ENCODE data around the gene PLCH2.
"Not testable (repeated sequence)": the region's sequence is repeated elsewhere in the genome, so short reads cannot be mapped to it uniquely, and the experiment has no call there.

PLCH2 gene

GRCh38 chr1:2552189-2552588 is 76.1 kb downstream of the PLCH2 start:
- Histone ChIP-seq H3K4me2 (ENCODE audit: low read depth, low read length, poor library complexity, severe bottlenecking) (no peak overlapping the region), H4K20me1 (ENCODE audit: low read depth, low read length) (no peaks in the 10 kb centered on the region), H3F3A (ENCODE audit: insufficient read depth) (no peaks in the 10 kb centered on the region), H2AFZ (ENCODE audit: low read depth, low read length, severe bottlenecking) (no peak overlapping the region), H3K9me3 (ENCODE audit: insufficient read depth, low read length) (no peaks in the 10 kb centered on the region), H3K36me3 (ENCODE audit: low read length) (no peaks in the 10 kb centered on the region), H3K27me3 (ENCODE audit: low read length) (no peaks in the 10 kb centered on the region), H3K79me2 (ENCODE audit: insufficient read depth, low read length) (no peaks in the 10 kb centered on the region), H3K9ac (ENCODE audit: low read length) (no peak overlapping the region), H3K9me2 (replicated peaks; ENCODE audit: insufficient read depth, low read length) (no peaks in the 10 kb centered on the region), H3K27ac (ENCODE audit: low read depth, low read length) (no peak overlapping the region), H3K4me3 (ENCODE audit: insufficient read depth, low read length, poor library complexity, severe bottlenecking) (no peak overlapping the region)
- no peak for TF ChIP-seq CTCF (IDR thresholded peaks at IDR 0.05; ENCODE audit: insufficient read depth, low read length, poor library complexity, severe bottlenecking)
- TF ChIP-seq EZH2phosphoT487 (conservative IDR thresholded peaks at IDR 0.05; ENCODE audit: low read length), result no peak

- H3K4me2 ChIP-seq (ENCODE audit: low read depth, low read length, poor library complexity, severe bottlenecking); H3F3A ChIP-seq (ENCODE audit: insufficient read depth); H3K27me3 ChIP-seq (ENCODE audit: low read length); H3K9me2 ChIP-seq (replicated peaks; ENCODE audit: insufficient read depth, low read length); H3K27ac ChIP-seq (ENCODE audit: low read depth, low read length); H3K9ac ChIP-seq (ENCODE audit: low read length); H2AFZ ChIP-seq (ENCODE audit: low read depth, low read length, severe bottlenecking); H3K36me3 ChIP-seq (ENCODE audit: low read length); H3K4me3 ChIP-seq (ENCODE audit: insufficient read depth, low read length, poor library complexity, severe bottlenecking); H3K9me3 ChIP-seq (ENCODE audit: insufficient read depth, low read length); H3K79me2 ChIP-seq (ENCODE audit: insufficient read depth, low read length); H4K20me1 ChIP-seq (ENCODE audit: low read depth, low read length): not testable (repeated sequence)
These were observed 77.0 kb downstream of the PLCH2 start for GRCh38 chr1:2553076-2553475.

- H2AFZ ChIP-seq (ENCODE audit: low read depth, low read length, severe bottlenecking), result no peak overlapping the region
- H4K20me1 ChIP-seq (ENCODE audit: low read depth, low read length), result no peaks in the 10 kb centered on the region
- no peak overlapping the region for H3K27ac ChIP-seq (ENCODE audit: low read depth, low read length)
- no peak overlapping the region for H3K9ac ChIP-seq (ENCODE audit: low read length)
- no peaks in the 10 kb centered on the region for H3K27me3 ChIP-seq (ENCODE audit: low read length)
- no peaks in the 10 kb centered on the region for H3F3A ChIP-seq (ENCODE audit: insufficient read depth)
- H3K9me3 ChIP-seq (ENCODE audit: insufficient read depth, low read length), result no peaks in the 10 kb centered on the region
- H3K9me2 ChIP-seq (replicated peaks; ENCODE audit: insufficient read depth, low read length), result no peaks in the 10 kb centered on the region
- TF ChIP-seq CTCF (IDR thresholded peaks at IDR 0.05; ENCODE audit: insufficient read depth, low read length, poor library complexity, severe bottlenecking) (no peak), EZH2phosphoT487 (conservative IDR thresholded peaks at IDR 0.05; ENCODE audit: low read length) (no peak)
- no peaks in the 10 kb centered on the region for H3K79me2 ChIP-seq (ENCODE audit: insufficient read depth, low read length)
- H3K4me2 ChIP-seq (ENCODE audit: low read depth, low read length, poor library complexity, severe bottlenecking), result no peak overlapping the region
- H3K4me3 ChIP-seq (ENCODE audit: insufficient read depth, low read length, poor library complexity, severe bottlenecking), result no peak overlapping the region
- no peaks in the 10 kb centered on the region for H3K36me3 ChIP-seq (ENCODE audit: low read length)
These were observed 78.0 kb downstream of the PLCH2 start for GRCh38 chr1:2553871-2554620.

GRCh38 chr1:2554621-2555387 is 78.7 kb downstream of the PLCH2 start:
- TF ChIP-seq CTCF (IDR thresholded peaks at IDR 0.05; ENCODE audit: insufficient read depth, low read length, poor library complexity, severe bottlenecking), result no peak
- no peak for TF ChIP-seq EZH2phosphoT487 (conservative IDR thresholded peaks at IDR 0.05; ENCODE audit: low read length)
- no peaks in the 10 kb centered on the region for H3K27me3 ChIP-seq (ENCODE audit: low read length)
- no peaks in the 10 kb centered on the region for H3K79me2 ChIP-seq (ENCODE audit: insufficient read depth, low read length)
- no peak overlapping the region for H3K9ac ChIP-seq (ENCODE audit: low read length)
- no peak overlapping the region for H3K27ac ChIP-seq (ENCODE audit: low read depth, low read length)
- H2AFZ ChIP-seq (ENCODE audit: low read depth, low read length, severe bottlenecking), result no peak overlapping the region
- no peaks in the 10 kb centered on the region for H3K9me3 ChIP-seq (ENCODE audit: insufficient read depth, low read length)
- H3K9me2 ChIP-seq (replicated peaks; ENCODE audit: insufficient read depth, low read length), result no peaks in the 10 kb centered on the region
- H3K4me3 ChIP-seq (ENCODE audit: insufficient read depth, low read length, poor library complexity, severe bottlenecking), result no peak overlapping the region
- H3K4me2 ChIP-seq (ENCODE audit: low read depth, low read length, poor library complexity, severe bottlenecking), result no peak overlapping the region
- H4K20me1 ChIP-seq (ENCODE audit: low read depth, low read length), result no peaks in the 10 kb centered on the region
- H3K36me3 ChIP-seq (ENCODE audit: low read length), result no peaks in the 10 kb centered on the region
- no peaks in the 10 kb centered on the region for H3F3A ChIP-seq (ENCODE audit: insufficient read depth)
